BJ (cell line): ENCODE measurements around the gene MEIOB. TPM values are rescaled to one million over a fixed set of nuclear protein-coding genes. Genes with fewer than 3 reads are reported as not detected.

Source experiments
- CTCF ChIA-PET: fragments of 350-600 bp; formaldehyde crosslinking; extraction: SDS; loops from one replicate; lab custom pipeline; 2021; ENCODE audit warnings: antibody characterized with exemption, inconsistent platforms; lab: Yijun Ruan, JAX
- POLR2A ChIA-PET: fragments of 300-600 bp; sonication (Branson Sonifier 250); formaldehyde crosslinking; extraction: SDS; loops from one replicate; lab custom pipeline; 2021; ENCODE audit warnings: antibody characterized with exemption; lab: Charles Lee
- DNase-seq: peaks from one replicate; pipeline ENCODE4 v3.0.0-alpha.2; 2011; ENCODE audit warnings: low read depth
- H3K27me3 ChIP-seq: 2 replicates; pipeline ENCODE4 v1.6.0; 2011; ENCODE audit warnings: low read length; ENCODE audit not compliant: control insufficient read depth, insufficient read depth
- H3K36me3 ChIP-seq: 2 replicates; pipeline ENCODE4 v1.5.1; 2011; ENCODE audit warnings: low read length; ENCODE audit not compliant: control insufficient read depth, insufficient read depth
- H3K4me3 ChIP-seq: 2 replicates; pipeline ENCODE4 v1.5.1; 2011; ENCODE audit warnings: low read depth, mild to moderate bottlenecking, control low read depth, low read length
- CTCF ChIP-seq: IDR thresholded peaks from 2 replicates; pipeline ENCODE4 v1.5.1; 2011; ENCODE audit warnings: low read depth, mild to moderate bottlenecking, control low read depth, inconsistent platforms, low read length, moderate library complexity; ENCODE audit not compliant: insufficient read depth
- polyA plus RNA-seq: library from polyadenylated mRNA; depleted of rRNA; stranded (reverse); fragments of >200 nt; gene quantifications from 2 replicates; pipeline ENCODE4 v1.2.3, GENCODE V29; 2011

Gene MEIOB
- polyA plus RNA-seq, 1 experiment = 0.28 TPM

DNA sequence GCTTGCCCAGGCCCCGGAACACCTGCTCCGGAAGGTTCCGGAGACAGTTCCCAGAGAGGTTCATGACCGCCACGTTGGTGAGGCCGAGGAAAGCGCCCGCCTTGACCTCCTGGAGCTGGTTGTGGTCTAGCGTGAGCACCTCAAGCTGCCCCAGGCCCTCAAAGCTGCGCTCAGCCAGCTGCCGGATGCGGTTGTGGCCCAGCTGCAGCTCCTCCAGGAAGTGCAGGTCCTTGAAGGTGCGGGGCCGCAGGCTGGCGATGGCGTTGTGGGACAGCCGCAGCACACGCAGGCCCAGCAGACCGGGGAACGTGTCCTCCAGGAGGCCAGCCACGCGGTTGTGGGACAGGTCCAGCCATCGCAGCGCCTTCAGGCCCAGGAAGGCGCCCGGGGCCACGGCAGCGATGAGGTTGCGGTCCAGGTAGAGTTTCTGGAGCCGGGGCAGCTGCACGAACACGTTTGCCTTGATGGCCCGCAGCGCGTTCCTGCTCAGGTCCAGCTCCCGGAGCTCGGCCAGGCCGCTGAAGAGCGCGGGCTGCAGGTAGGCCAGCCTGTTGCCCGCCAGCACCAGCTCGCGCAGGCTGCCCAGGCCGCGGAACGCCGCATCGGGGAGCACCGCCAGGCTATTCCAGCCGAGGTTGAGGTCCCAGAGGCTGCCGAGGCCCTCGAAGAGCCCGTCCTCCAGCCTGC is 80.6 kb downstream of the MEIOB start:
- TF ChIP-seq CTCF = no peak
- no peak for DNase-seq
- Histone ChIP-seq H3K4me3 (no peak overlapping the region), H3K27me3 (no peaks in the 10 kb centered on the region), H3K36me3 (peaks cover 11% of the 10 kb centered on the region)
- ChIA-PET CTCF (interaction anchor here (1.7 kb wide), 1 partner anchor 9 kb away, joined by 3 read pairs; the partner anchor contains the start of genes NUBP2 and SPSB3), POLR2A (no interaction called here)

- CTCF ChIA-PET = interaction anchor here (1.7 kb wide), 1 partner anchor 8 kb away, joined by 3 read pairs; the partner anchor contains the start of genes NUBP2 and SPSB3
- peaks cover 13% of the 10 kb centered on the region for H3K36me3 ChIP-seq
- TF ChIP-seq CTCF = no peak
- no peaks in the 10 kb centered on the region for H3K27me3 ChIP-seq
- POLR2A ChIA-PET = no interaction called here
- no peak overlapping the region for H3K4me3 ChIP-seq
- no peak for DNase-seq
Measured at GRCh38 chr16:1790611-1791255, 81.2 kb downstream of the MEIOB start.

DNA sequence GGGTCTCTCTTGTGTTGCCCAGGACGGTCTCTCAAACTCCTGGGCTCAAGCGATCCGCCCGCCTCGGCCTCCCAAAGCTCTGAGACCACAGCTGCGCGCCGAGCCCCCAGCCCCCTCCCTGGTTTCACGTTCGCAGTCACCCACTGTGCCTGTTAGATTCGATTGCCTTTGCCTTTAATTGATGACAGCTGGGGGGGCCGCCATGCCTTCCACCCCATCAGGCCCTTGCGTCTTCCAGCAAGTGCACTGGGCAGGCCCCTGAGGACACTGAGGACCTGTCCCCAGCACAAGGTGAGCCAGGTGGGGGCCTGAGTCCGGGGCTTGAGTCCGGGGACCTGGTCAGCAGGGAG is 81.7 kb downstream of the MEIOB start:
- no peak for DNase-seq
- no peak for TF ChIP-seq CTCF
- Histone ChIP-seq H3K4me3 (no peak overlapping the region), H3K27me3 (no peaks in the 10 kb centered on the region), H3K36me3 (peaks cover 13% of the 10 kb centered on the region)
- ChIA-PET POLR2A (no interaction called here), CTCF (no interaction called here)

GRCh38 chr16:1789643-1790045 is 82.3 kb downstream of the MEIOB start:
- Histone ChIP-seq H3K4me3 (no peak overlapping the region), H3K36me3 (peaks cover 14% of the 10 kb centered on the region), H3K27me3 (no peaks in the 10 kb centered on the region)
- no peak for TF ChIP-seq CTCF
- ChIA-PET CTCF (no interaction called here), POLR2A (no interaction called here)
- DNase-seq = no peak

GRCh38 chr16:1788708-1789100 is 83.3 kb downstream of the MEIOB start:
- TF ChIP-seq CTCF = no peak
- no peak for DNase-seq
- POLR2A ChIA-PET = no interaction called here
- CTCF ChIA-PET = no interaction called here
- Histone ChIP-seq H3K27me3 (no peaks in the 10 kb centered on the region), H3K4me3 (no peak overlapping the region), H3K36me3 (peaks cover 14% of the 10 kb centered on the region)
